Gastrocnemius medialis (tissue), 4 donors: ENCODE results near the gene GDA. TPM values are rescaled to one million over a fixed set of nuclear protein-coding genes. Genes with fewer than 3 reads are reported as not detected.

Experiments
- ATAC-seq, 2 donors: fragments of 150-250 bp; one replicate each; pipeline ENCODE4 v1.9.1; 2016
- DNase-seq, 2 donors: peaks; one replicate each; pipeline ENCODE4 v3.0.0-alpha.2; 2019
- H3K27ac ChIP-seq, 4 donors: fragments of 200-600 bp; sonication (generic); 1 replicate in 1 of 4; 2 replicates in 3 of 4; pipeline ENCODE4 v1.5.1; 2016 to 2018; ENCODE audit warnings: mild to moderate bottlenecking in 2 of 4, moderate library complexity in 1 of 4
- H3K27me3 ChIP-seq, 3 donors: fragments of 200-600 bp; sonication (generic) in 2 of 3; 1 replicate in 1 of 3; 2 replicates in 2 of 3; pipeline versions ENCODE4 v1.5.1 to v1.6.0; 2016 to 2019; ENCODE audit warnings: mild to moderate bottlenecking in 1 of 3, moderate library complexity in 1 of 3
- H3K36me3 ChIP-seq, 2 donors: fragments of 200-600 bp; sonication (generic) in 1 of 2; one replicate each; pipeline ENCODE4 v1.5.1; 2017 to 2018
- H3K4me1 ChIP-seq, 2 donors: fragments of 200-600 bp; sonication (generic) in 1 of 2; one replicate each; pipeline ENCODE4 v1.5.1; 2016 to 2017; ENCODE audit warnings: mild to moderate bottlenecking in 2 of 2
- H3K4me3 ChIP-seq, 4 donors: fragments of 200-600 bp; sonication (generic) in 3 of 4; 1 replicate in 1 of 4; 2 replicates in 3 of 4; pipeline ENCODE4 v1.5.1; 2016 to 2019; ENCODE audit warnings: mild to moderate bottlenecking in 2 of 4
- H3K9me3 ChIP-seq, 3 donors: fragments of 200-600 bp; sonication (generic) in 2 of 3; 1 replicate in 1 of 3; 2 replicates in 2 of 3; pipeline ENCODE4 v1.5.1; 2016 to 2019
- POLR2A ChIP-seq, 2 donors: fragments of 450-650 bp; IDR thresholded peaks; one replicate each; pipeline ENCODE4 v1.6.1; 2017; ENCODE audit warnings: antibody characterized with exemption in 2 of 2, mild to moderate bottlenecking in 2 of 2, moderate library complexity in 2 of 2
- in situ Hi-C, 4 donors: fragments of 200-750 bp; cut with MboI; loops; one replicate each; pipeline versions ENCODE4 v1.15.0 to v1.8.0; 2017; ENCODE audit warnings: low sequenced_read_pairs in 4 of 4
- intact Hi-C: fragments of 100-400 bp; cut with DNase I; formaldehyde crosslinking; loops from one replicate; pipeline ENCODE4 v1.15.1; 2023; ENCODE audit warnings: low total_unique reads
- total RNA-seq, 4 donors: library from RNA; depleted of rRNA; stranded (reverse); fragments of >200 nt; gene quantifications; one replicate each; pipeline versions ENCODE4 v1.1.0 to v1.2.3, GENCODE V29; 2016
- TF ChIP-seq, protein P1 (sequence below), 5 experiments: fragments of 450-650 bp in 3 of 5; fragments of 200-600 bp in 2 of 5; sonication (generic) in 2 of 5; IDR thresholded peaks in 4 of 5; conservative IDR thresholded peaks in 1 of 5; 1 replicate in 4 of 5; 2 replicates in 1 of 5; pipeline ENCODE4 v1.5.1; 2016 to 2019; ENCODE audit warnings: antibody characterized with exemption in 5 of 5, mild to moderate bottlenecking in 3 of 5, moderate library complexity in 3 of 5

Gene GDA
- total RNA-seq, 4 donors from 2014 or later = 0.62 to 2.5 (median 0.82) TPM; not detected in 1

GRCh38 chr9:72220589-72220988 lies 71.3 kb downstream of the GDA start:
- in situ Hi-C loops = no loop called here
- Histone ChIP-seq H3K36me3 (no peaks in the 10 kb centered on the region), H3K9me3 (no peaks in the 10 kb centered on the region), H3K4me1 (no peaks in the 10 kb centered on the region), H3K4me3 (no peak overlapping the region), H3K27ac (no peak overlapping the region), H3K27me3 (no peaks in the 10 kb centered on the region)
- intact Hi-C loops = no loop called here
- TF ChIP-seq, protein P1, sequence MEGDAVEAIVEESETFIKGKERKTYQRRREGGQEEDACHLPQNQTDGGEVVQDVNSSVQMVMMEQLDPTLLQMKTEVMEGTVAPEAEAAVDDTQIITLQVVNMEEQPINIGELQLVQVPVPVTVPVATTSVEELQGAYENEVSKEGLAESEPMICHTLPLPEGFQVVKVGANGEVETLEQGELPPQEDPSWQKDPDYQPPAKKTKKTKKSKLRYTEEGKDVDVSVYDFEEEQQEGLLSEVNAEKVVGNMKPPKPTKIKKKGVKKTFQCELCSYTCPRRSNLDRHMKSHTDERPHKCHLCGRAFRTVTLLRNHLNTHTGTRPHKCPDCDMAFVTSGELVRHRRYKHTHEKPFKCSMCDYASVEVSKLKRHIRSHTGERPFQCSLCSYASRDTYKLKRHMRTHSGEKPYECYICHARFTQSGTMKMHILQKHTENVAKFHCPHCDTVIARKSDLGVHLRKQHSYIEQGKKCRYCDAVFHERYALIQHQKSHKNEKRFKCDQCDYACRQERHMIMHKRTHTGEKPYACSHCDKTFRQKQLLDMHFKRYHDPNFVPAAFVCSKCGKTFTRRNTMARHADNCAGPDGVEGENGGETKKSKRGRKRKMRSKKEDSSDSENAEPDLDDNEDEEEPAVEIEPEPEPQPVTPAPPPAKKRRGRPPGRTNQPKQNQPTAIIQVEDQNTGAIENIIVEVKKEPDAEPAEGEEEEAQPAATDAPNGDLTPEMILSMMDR (IDR thresholded peaks at IDR 0.05 in 4 of 5, conservative IDR thresholded peaks at IDR 0.05 in 1 of 5) = no peak
- TF ChIP-seq POLR2A (IDR thresholded peaks at IDR 0.05) = no peak
- DNase-seq = no peak
- ATAC-seq = no peak

- in situ Hi-C loops = no loop called here
Observed at GRCh38 chr9:72226146-72226812, 77.0 kb downstream of the GDA start.

GRCh38 chr9:72228282-72228681 lies 79.0 kb downstream of the GDA start:
- TF ChIP-seq POLR2A (IDR thresholded peaks at IDR 0.05) = no peak
- TF ChIP-seq, protein P1 (IDR thresholded peaks at IDR 0.05 in 4 of 5, conservative IDR thresholded peaks at IDR 0.05 in 1 of 5) = no peak
- no peak for DNase-seq
- Histone ChIP-seq H3K36me3 (no peaks in the 10 kb centered on the region), H3K9me3 (no peaks in the 10 kb centered on the region), H3K27me3 (no peaks in the 10 kb centered on the region), H3K27ac (no peak overlapping the region), H3K4me1 (no peaks in the 10 kb centered on the region), H3K4me3 (no peak overlapping the region)
- in situ Hi-C loops (no loop called here), intact Hi-C loops (no loop called here)
- no peak for ATAC-seq

More at GRCh38 chr9:72226146-72226812, 77.0 kb downstream of the GDA start:
- H3K4me3 ChIP-seq = no peak overlapping the region
- H3K4me1 ChIP-seq = no peaks in the 10 kb centered on the region
- no peak overlapping the region for H3K27ac ChIP-seq
- no peaks in the 10 kb centered on the region for H3K9me3 ChIP-seq
- H3K36me3 ChIP-seq = no peaks in the 10 kb centered on the region
- DNase-seq (no peak), ATAC-seq (no peak)
- intact Hi-C loops = no loop called here
- TF ChIP-seq, protein P1 (IDR thresholded peaks at IDR 0.05 in 4 of 5, conservative IDR thresholded peaks at IDR 0.05 in 1 of 5) = no peak
- TF ChIP-seq POLR2A (IDR thresholded peaks at IDR 0.05) = no peak
- no peaks in the 10 kb centered on the region for H3K27me3 ChIP-seq

DNA sequence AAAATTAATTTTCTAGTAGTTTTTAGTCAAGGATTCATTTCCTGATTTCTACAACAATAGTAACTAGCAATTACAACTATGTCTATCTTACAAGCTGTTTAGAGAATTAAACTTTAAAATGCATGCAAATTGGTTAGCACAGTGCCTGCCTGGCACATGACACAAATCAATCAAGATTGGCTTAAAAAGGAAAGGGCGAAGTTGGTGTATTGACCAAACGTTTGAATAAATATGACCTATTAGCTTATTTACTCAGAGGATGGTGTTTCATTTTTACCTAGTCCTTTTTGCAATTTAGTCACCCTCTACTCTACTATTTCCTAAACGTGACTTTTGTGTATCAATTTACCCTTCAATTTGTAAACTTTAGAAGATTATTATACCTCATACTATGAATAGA lies 83.5 kb downstream of the GDA start:
- no peak for TF ChIP-seq POLR2A (IDR thresholded peaks at IDR 0.05)
- intact Hi-C loops (no loop called here), in situ Hi-C loops (no loop called here)
- no peaks in the 10 kb centered on the region for H3K36me3 ChIP-seq
- H3K4me1 ChIP-seq = no peaks in the 10 kb centered on the region
- ATAC-seq (no peak), DNase-seq (no peak)
- no peaks in the 10 kb centered on the region for H3K9me3 ChIP-seq
- H3K4me3 ChIP-seq = no peak overlapping the region
- H3K27ac ChIP-seq = no peak overlapping the region
- H3K27me3 ChIP-seq = no peaks in the 10 kb centered on the region

DNA sequence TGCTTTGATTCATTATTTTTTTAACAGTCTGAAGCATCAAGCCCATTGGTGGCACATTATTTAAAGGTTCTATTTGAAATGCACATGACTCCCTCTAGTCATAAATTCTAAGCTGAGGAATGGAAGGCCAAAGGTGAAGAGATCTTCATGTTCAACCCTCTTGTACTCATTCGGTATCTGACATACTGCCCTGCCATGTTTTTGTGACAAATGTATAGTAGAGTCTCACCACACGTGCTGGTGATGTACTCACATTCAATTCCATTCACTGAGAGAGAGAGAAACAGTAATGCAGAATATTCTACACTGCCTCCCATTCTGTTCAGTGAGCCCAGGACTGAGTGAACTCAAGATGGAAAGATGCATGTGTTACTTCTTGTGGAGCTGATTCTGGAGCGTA lies 98.3 kb downstream of the GDA start:
- H3K9me3 ChIP-seq = no peaks in the 10 kb centered on the region
- in situ Hi-C loops (no loop called here), intact Hi-C loops (no loop called here)
- ATAC-seq (no peak), DNase-seq (no peak)
- H3K4me1 ChIP-seq = no peaks in the 10 kb centered on the region
- no peaks in the 10 kb centered on the region for H3K27me3 ChIP-seq
- H3K27ac ChIP-seq = no peak overlapping the region
- H3K4me3 ChIP-seq = no peak overlapping the region
- TF ChIP-seq, protein P1 (IDR thresholded peaks at IDR 0.05 in 4 of 5, conservative IDR thresholded peaks at IDR 0.05 in 1 of 5) = no peak
- no peak for TF ChIP-seq POLR2A (IDR thresholded peaks at IDR 0.05)
- no peaks in the 10 kb centered on the region for H3K36me3 ChIP-seq
